ENCODE measurements around the gene AWAT1. TPM values are rescaled to one million over a fixed set of nuclear protein-coding genes. Genes with fewer than 3 reads are reported as not detected.
"Not testable (repeated sequence)": the region's sequence is repeated elsewhere in the genome, so short reads cannot be mapped to it uniquely, and the experiment has no call there.

AWAT1 gene
- total RNA-seq, 1 donor from 2014 or later = not detected

GRCh38 chrX:70241501-70241900, 7.0 kb downstream of the AWAT1 start:
- Mint-ChIP-seq H3K4me3 (no peak overlapping the region), H3K27me3 (peaks cover 1% of the 10 kb centered on the region), H3K4me1 (no peaks in the 10 kb centered on the region), H3K9me3 (no peaks in the 10 kb centered on the region), H3K36me3 (ENCODE audit: low read depth) (no peaks in the 10 kb centered on the region), H3K27ac (no peak overlapping the region)
- POLR2A ChIA-PET = no interaction called here
- CTCF ChIA-PET = no interaction called here
- ATAC-seq (ENCODE audit: low read depth) (no peak), DNase-seq (no peak)
- intact Hi-C loops (cut with micrococcal nuclease) = no loop called here
- TF ChIP-seq CTCF (IDR thresholded peaks at IDR 0.05) = no peak

GRCh38 chrX:70243601-70244000, 9.1 kb downstream of the AWAT1 start:
- H3K27me3 Mint-ChIP-seq; H3K9me3 Mint-ChIP-seq; POLR2A ChIA-PET; CTCF ChIA-PET; H3K4me1 Mint-ChIP-seq; DNase-seq; H3K27ac Mint-ChIP-seq; intact Hi-C loops (cut with micrococcal nuclease); ATAC-seq (ENCODE audit: low read depth); H3K4me3 Mint-ChIP-seq; H3K36me3 Mint-ChIP-seq (ENCODE audit: low read depth): not testable (repeated sequence)

- Mint-ChIP-seq H3K27me3 (peaks cover 1% of the 10 kb centered on the region), H3K9me3 (no peaks in the 10 kb centered on the region), H3K4me1 (no peaks in the 10 kb centered on the region), H3K27ac (no peak overlapping the region), H3K4me3 (no peak overlapping the region), H3K36me3 (ENCODE audit: low read depth) (no peaks in the 10 kb centered on the region)
- ATAC-seq (ENCODE audit: low read depth) (no peak), DNase-seq (no peak)
- TF ChIP-seq CTCF (IDR thresholded peaks at IDR 0.05) = no peak
- ChIA-PET CTCF (no interaction called here), POLR2A (no interaction called here)
- intact Hi-C loops (cut with micrococcal nuclease) = no loop called here
Measured at GRCh38 chrX:70244881-70245280, 10.4 kb downstream of the AWAT1 start.

- no peaks in the 10 kb centered on the region for H3K4me1 Mint-ChIP-seq
- no peak for ATAC-seq (ENCODE audit: low read depth)
- ChIA-PET CTCF (no interaction called here), POLR2A (no interaction called here)
- H3K9me3 Mint-ChIP-seq = no peaks in the 10 kb centered on the region
- H3K36me3 Mint-ChIP-seq (ENCODE audit: low read depth) = no peaks in the 10 kb centered on the region
- no peak for TF ChIP-seq CTCF (IDR thresholded peaks at IDR 0.05)
- H3K27ac Mint-ChIP-seq = no peak overlapping the region
- intact Hi-C loops (cut with micrococcal nuclease) = no loop called here
- H3K4me3 Mint-ChIP-seq = no peak overlapping the region
- DNase-seq = no peak
- H3K27me3 Mint-ChIP-seq = peaks cover 1% of the 10 kb centered on the region
Measured at GRCh38 chrX:70247252-70247651, 12.8 kb downstream of the AWAT1 start.

- ChIA-PET CTCF (no interaction called here), POLR2A (no interaction called here)
- ATAC-seq (ENCODE audit: low read depth) = no peak
- Mint-ChIP-seq H3K4me1 (no peaks in the 10 kb centered on the region), H3K36me3 (ENCODE audit: low read depth) (no peaks in the 10 kb centered on the region), H3K27me3 (no peaks in the 10 kb centered on the region), H3K9me3 (no peaks in the 10 kb centered on the region), H3K27ac (no peak overlapping the region), H3K4me3 (no peak overlapping the region)
- DNase-seq = no peak
- intact Hi-C loops (cut with micrococcal nuclease) = no loop called here
- no peak for TF ChIP-seq CTCF (IDR thresholded peaks at IDR 0.05)
Measured at GRCh38 chrX:70252491-70252890, 18.0 kb downstream of the AWAT1 start.

GRCh38 chrX:70253377-70254062, 19.1 kb downstream of the AWAT1 start:
- Mint-ChIP-seq H3K4me1 (no peaks in the 10 kb centered on the region), H3K27ac (no peak overlapping the region), H3K36me3 (ENCODE audit: low read depth) (no peaks in the 10 kb centered on the region), H3K27me3 (no peaks in the 10 kb centered on the region), H3K9me3 (no peaks in the 10 kb centered on the region), H3K4me3 (no peak overlapping the region)
- POLR2A ChIA-PET = no interaction called here
- ATAC-seq (ENCODE audit: low read depth) (no peak), DNase-seq (no peak)
- intact Hi-C loops (cut with micrococcal nuclease) = no loop called here
- CTCF ChIA-PET = no interaction called here
- no peak for TF ChIP-seq CTCF (IDR thresholded peaks at IDR 0.05)
